Heart left ventricle (tissue), 16 donors: ENCODE results near the gene ZNF160. TPM values are rescaled to one million over a fixed set of nuclear protein-coding genes. Genes with fewer than 3 reads are reported as not detected.

Source experiments
- ATAC-seq, 4 donors: fragments of 200-7000 bp; cut with Tn5 transposase; one replicate each; pipeline ENCODE4 v1.9.1; 2020 to 2022; ENCODE audit warnings: moderate library complexity in 4 of 4, mild to moderate bottlenecking in 3 of 4, moderate number of reproducible peaks in 1 of 4
- DNase-seq, 5 donors: peaks; one replicate each; pipeline ENCODE4 v3.0.0-alpha.2; 2020
- H3K27ac ChIP-seq, 12 donors: fragments of 200-600 bp; sonication (generic) in 4 of 12; one replicate each; pipeline versions ENCODE4 v1.5.0 to v1.8.0; 2016 to 2022; ENCODE audit warnings: mild to moderate bottlenecking in 2 of 12
- H3K27me3 ChIP-seq, 9 donors: fragments of 200-600 bp; sonication (generic) in 2 of 9; one replicate each; pipeline versions ENCODE4 v1.5.1 to v1.8.0; 2016 to 2022; ENCODE audit warnings: mild to moderate bottlenecking in 3 of 9
- H3K36me3 ChIP-seq, 9 donors: fragments of 200-600 bp; sonication (generic) in 2 of 9; one replicate each; pipeline versions ENCODE4 v1.5.0 to v1.8.0; 2018 to 2022; ENCODE audit warnings: mild to moderate bottlenecking in 2 of 9
- H3K4me1 ChIP-seq, 12 donors: fragments of 200-600 bp; sonication (generic) in 4 of 12; one replicate each; pipeline versions ENCODE4 v1.5.0 to v1.8.0; 2016 to 2022; ENCODE audit warnings: mild to moderate bottlenecking in 3 of 12
- H3K4me3 ChIP-seq, 12 donors: fragments of 200-600 bp; sonication (generic) in 4 of 12; one replicate each; pipeline versions ENCODE4 v1.5.0 to v1.8.0; 2017 to 2022; ENCODE audit warnings: mild to moderate bottlenecking in 9 of 12, moderate library complexity in 4 of 12
- H3K9me3 ChIP-seq, 12 donors: fragments of 200-600 bp; sonication (generic) in 4 of 12; one replicate each; pipeline versions ENCODE4 v1.5.0 to v1.8.0; 2016 to 2022; ENCODE audit warnings: mild to moderate bottlenecking in 1 of 12
- CTCF ChIP-seq, 12 donors: fragments of 200-600 bp; sonication (generic) in 4 of 12; IDR thresholded peaks; one replicate each; pipeline versions ENCODE4 v1.5.0 to v1.8.0; 2018 to 2022; ENCODE audit warnings: antibody characterized with exemption in 12 of 12, mild to moderate bottlenecking in 5 of 12
- POLR2A ChIP-seq, 2 donors: fragments of 450-650 bp; IDR thresholded peaks; one replicate each; pipeline ENCODE4 v1.6.1; 2017; ENCODE audit warnings: antibody characterized with exemption in 2 of 2, mild to moderate bottlenecking in 2 of 2, moderate library complexity in 2 of 2
- WGBS, 4 donors: extraction: QIAGEN DNeasy Blood & Tissue Kit in 2 of 4; methylation state at CpG; one replicate each; pipeline versions ENCODE4 v1.1.5 to v1.1.7; 2013 to 2018; 5-methylcytosine and 5-hydroxymethylcytosine counted together
- intact Hi-C, 10 donors: fragments of 100-400 bp; cut with DNase I; formaldehyde crosslinking; loops; one replicate each; pipeline versions ENCODE4 v1.11.1 to v1.14.2; 2022
- polyA plus RNA-seq, 2 donors: library from polyadenylated mRNA; stranded (reverse); fragments of 200-250 nt; gene quantifications; one replicate each; pipeline ENCODE4 v1.2.3, GENCODE V29; 2013
- total RNA-seq, 9 donors: library from RNA; depleted of rRNA in 2 of 9; stranded (reverse); fragments of >200 nt in 2 of 9; fragmentation: NEBNext Ultra II Directional in 3 of 9; extraction: Animal tissue kit (Norgen Biotek cat#: 25700) in 3 of 9; gene quantifications; one replicate each; pipeline versions ENCODE4 v1.1.0 to v1.2.4, GENCODE V29; 2016 to 2023
- donor health status: ischemic (EF 13 %, LVEDD 7.1; RV severe dilation, severe dysfunction).
- donor health status: healthy with polysubstance abuse.
- donor health status: DM: no; HTN: yes; CAD: no.
- donor health status: DM: no; HTN: no; CAD: no.
- donor health status: ischemic (EF 25% LVEDD 6.9; RV normal size, moderate dysfunction).
- donor health status: ischemic (EF 25% LVEDD 5.7; RV mildly dilated, moderate dysfunction).
- donor health status: healthy.
- donor health status: DM: yes; HTN: yes; CAD: no.
- donor health status: ischemic (EF 35%, LVEDD 5.7; RV mildly dilated, moderate dysfunction).
- donor health status: nonischemic (EF 11% LVEDD 7.7; RV severe dilation, severe dysfunction).
- donor health status: DM: yes; HTN: yes; CAD: no.
- donor health status: PGD.
- donor health status: ischemic (EF 29% LVEDD 5.4; RV normal size, mild dysfunction).
- donor health status: nonischemic (EF 23%, LVEDD 6.1; RV moderate dilation, normal function).

Gene ZNF160
- total and polyA plus RNA-seq, 11 donors = 10.0 to 24.7 (median 17.0) TPM

- no peak for TF ChIP-seq POLR2A (IDR thresholded peaks at IDR 0.05)
- no peak for TF ChIP-seq CTCF (IDR thresholded peaks at IDR 0.05)
- WGBS, 4 donors = 0 to 94% (median 30%) methylated on average over 1 of the region's 1 CpG
- Histone ChIP-seq H3K4me3 (no peak overlapping the region), H3K27ac (no peak overlapping the region), H3K27me3 (no peaks in the 10 kb centered on the region), H3K36me3 (peaks cover 0 to 61% (median 41%) of the 10 kb centered on the region in 9 donors), H3K9me3 (no peaks in the 10 kb centered on the region), H3K4me1 (peaks cover 0 to 48% (median 11%) of the 10 kb centered on the region in 12 donors)
- intact Hi-C loops = no loop called here
- DNase-seq (no peak), ATAC-seq (no peak)
Observed at GRCh38 chr19:53092723-53093122, 10.5 kb downstream of the ZNF160 start.

GRCh38 chr19:53091413-53092254, 11.6 kb downstream of the ZNF160 start:
- Histone ChIP-seq H3K4me3 (no peak overlapping the region), H3K9me3 (no peaks in the 10 kb centered on the region), H3K36me3 (peaks cover 0 to 66% (median 44%) of the 10 kb centered on the region in 9 donors), H3K27me3 (no peaks in the 10 kb centered on the region), H3K4me1 (peaks cover 0 to 54% (median 9%) of the 10 kb centered on the region in 12 donors), H3K27ac (peak overlapping the region in 1 of 12 donors; percentile 51)
- no peak for ATAC-seq
- intact Hi-C loops = no loop called here
- TF ChIP-seq CTCF (IDR thresholded peaks at IDR 0.05) (no peak), POLR2A (IDR thresholded peaks at IDR 0.05) (no peak)
- WGBS, 4 donors = 81 to 90% (median 88%) methylated on average over 19 of the region's 19 CpGs
- DNase-seq = no peak

- no peaks in the 10 kb centered on the region for H3K27me3 ChIP-seq
- TF ChIP-seq POLR2A (IDR thresholded peaks at IDR 0.05) (no peak), CTCF (IDR thresholded peaks at IDR 0.05) (no peak)
- DNase-seq (no peak), ATAC-seq (peak in 1 of 4 donors; percentile 62)
- H3K27ac ChIP-seq = peak overlapping the region; percentile 30 to 94 (median 77)
- H3K36me3 ChIP-seq = peaks cover 0 to 94% (median 74%) of the 10 kb centered on the region in 9 donors
- 70 to 75% (median 72%) methylated on average over 6 of the region's 6 CpGs for WGBS, 4 donors
- peaks cover 0 to 34% (median 5%) of the 10 kb centered on the region in 12 donors for H3K4me1 ChIP-seq
- H3K9me3 ChIP-seq = no peaks in the 10 kb centered on the region
- no peak overlapping the region for H3K4me3 ChIP-seq
- intact Hi-C loops = no loop called here
Observed at GRCh38 chr19:53088091-53088490, 15.1 kb downstream of the ZNF160 start.

- peaks cover 0 to 97% (median 85%) of the 10 kb centered on the region in 9 donors for H3K36me3 ChIP-seq
- H3K9me3 ChIP-seq = peaks cover 0 to 7% (median 0%) of the 10 kb centered on the region in 12 donors
- no peak for TF ChIP-seq POLR2A (IDR thresholded peaks at IDR 0.05)
- no peak for TF ChIP-seq CTCF (IDR thresholded peaks at IDR 0.05)
- 32 to 43% (median 36%) methylated on average over 5 of the region's 5 CpGs for WGBS, 4 donors
- no peaks in the 10 kb centered on the region for H3K27me3 ChIP-seq
- H3K27ac ChIP-seq = peak overlapping the region; percentile 65 to 94 (median 77)
- H3K4me1 ChIP-seq = peaks cover 0 to 34% (median 5%) of the 10 kb centered on the region in 12 donors
- DNase-seq (peak; percentile 67 to 86 (median 78)), ATAC-seq (peak; percentile 84 to 97 (median 90))
- intact Hi-C loops = no loop called here
- H3K4me3 ChIP-seq = no peak overlapping the region
Observed at GRCh38 chr19:53086949-53087348, 16.3 kb downstream of the ZNF160 start.
